Measurements from ENCODE around the gene CPNE1.

- no peak for TF ChIP-seq EZH2phosphoT487 (IDR thresholded peaks at IDR 0.05; ENCODE audit: borderline replicate concordance)
- no peak for TF ChIP-seq CTCF (conservative IDR thresholded peaks at IDR 0.05; ENCODE audit: low read length)
Observed at GRCh38 chr20:35576816-35577215, 87.9 kb downstream of the CPNE1 start.
